GM12878 (cell line): ENCODE data around the gene NEO1. TPM values are rescaled to one million over a fixed set of nuclear protein-coding genes. Genes with fewer than 3 reads are reported as not detected.

ENCODE experiments used
- ATAC-seq: fragments of 200-7000 bp; cut with Tn5 transposase; 3 replicates; pipeline ENCODE4 v1.9.1; 2020; ENCODE audit warnings: mild to moderate bottlenecking, moderate library complexity
- BruUV-seq: library from RNA; stranded (reverse); fragments of 400-500 nt; replicated peaks from 2 replicates; lab custom pipeline; 2021; lab: Mats Ljungman, UMichigan
- CTCF ChIA-PET: fragments of 300-600 bp; sonication (Branson Sonifier 250); formaldehyde crosslinking; extraction: SDS; loops from one replicate; lab custom pipeline; 2021; ENCODE audit warnings: inconsistent platforms; lab: Yijun Ruan, JAX
- POLR2A ChIA-PET: fragments of 350-600 bp; formaldehyde crosslinking; extraction: SDS; loops from one replicate; lab custom pipeline; 2021; ENCODE audit warnings: inconsistent platforms; lab: Charles Lee
- RAD21 ChIA-PET: fragments of 300-600 bp; sonication (Branson Sonifier 250); formaldehyde crosslinking; loops from one replicate; lab custom pipeline; 2023; ENCODE audit warnings: antibody characterized with exemption; ENCODE audit not compliant: unreplicated experiment; lab: Charles Lee
- SMC1A ChIA-PET: fragments of 300-600 bp; sonication (Branson Sonifier 250); formaldehyde crosslinking; loops from one replicate; lab custom pipeline; 2023; ENCODE audit not compliant: unreplicated experiment, uncharacterized antibody; lab: Charles Lee
- DNase-seq: peaks from one replicate; pipeline ENCODE4 v3.0.0-alpha.2; 2011; ENCODE audit warnings: low read depth, low spot score
- FAIRE-seq: peaks from 3 replicates; lab custom pipeline; 2011; peaks lifted over from hg19 to GRCh38; lab: Jason Lieb, UNC
- H2AFZ ChIP-seq: 2 replicates; pipeline ENCODE4 v1.6.0; 2011; ENCODE audit warnings: low read depth, low read length, control low read depth; ENCODE audit not compliant: control insufficient read depth
- H3K27ac ChIP-seq: 2 replicates; pipeline ENCODE4 v1.5.1; 2011; ENCODE audit warnings: control low read depth; ENCODE audit not compliant: control insufficient read depth, insufficient read depth
- H3K27me3 ChIP-seq, 2 experiments: replicated peaks in 1 of 2; 2 replicates each; pipeline versions ENCODE4 v1.6.0 to v1.6.1; 2011; ENCODE audit warnings: low read length in 1 of 2; ENCODE audit not compliant: control insufficient read depth in 2 of 2, insufficient read depth in 2 of 2
- H3K36me3 ChIP-seq, 2 experiments: 2 replicates each; pipeline ENCODE4 v1.5.1; 2011; ENCODE audit warnings: low read length in 1 of 2; ENCODE audit not compliant: control insufficient read depth in 2 of 2, insufficient read depth in 2 of 2
- H3K4me1 ChIP-seq: 2 replicates; pipeline ENCODE4 v1.6.1; 2011; ENCODE audit warnings: mild to moderate bottlenecking, low read length, moderate library complexity, mixed read lengths; ENCODE audit not compliant: control insufficient read depth, insufficient read depth
- H3K4me2 ChIP-seq: 2 replicates; pipeline ENCODE4 v1.6.0; 2011; ENCODE audit warnings: control low read depth; ENCODE audit not compliant: control insufficient read depth, insufficient read depth
- H3K4me3 ChIP-seq: fragments of 200-600 bp; sonication (generic); 2 replicates; pipeline ENCODE4 v1.5.1; 2016
- H3K79me2 ChIP-seq: 2 replicates; pipeline ENCODE4 v1.6.0; 2011; ENCODE audit warnings: low read length; ENCODE audit not compliant: control insufficient read depth, insufficient read depth
- H3K9ac ChIP-seq: 2 replicates; pipeline ENCODE4 v1.8.0; 2011; ENCODE audit warnings: low read length, control low read depth, mixed read lengths; ENCODE audit not compliant: control insufficient read depth, insufficient read depth
- H3K9me3 ChIP-seq: replicated peaks from 3 replicates; pipeline ENCODE4 v1.5.1; 2011; ENCODE audit warnings: mild to moderate bottlenecking, low read length; ENCODE audit not compliant: control insufficient read depth, insufficient read depth
- H4K20me1 ChIP-seq: 2 replicates; pipeline ENCODE4 v1.6.0; 2011; ENCODE audit not compliant: control insufficient read depth, insufficient read depth
- BACH1 ChIP-seq: fragments of 450-650 bp; IDR thresholded peaks from 2 replicates; pipeline ENCODE4 v1.6.1; 2017; ENCODE audit warnings: mild to moderate bottlenecking, borderline replicate concordance
- EGR1 ChIP-seq, 2 experiments: IDR thresholded peaks; 1 replicate in 1 of 2; 2 replicates in 1 of 2; pipeline ENCODE4 v1.6.1; 2011 to 2012; ENCODE audit warnings: low read depth in 2 of 2, low read length in 2 of 2, borderline replicate concordance in 1 of 2, mild to moderate bottlenecking in 1 of 2, moderate library complexity in 1 of 2
- SIN3A ChIP-seq: IDR thresholded peaks from 2 replicates; pipeline ENCODE4 v1.6.1; 2012; ENCODE audit warnings: low read depth, low read length, improper control_type of control experiment
- SMAD1 ChIP-seq: fragments of 450-650 bp; IDR thresholded peaks from 2 replicates; pipeline ENCODE4 v1.6.1; 2018; ENCODE audit warnings: mild to moderate bottlenecking, low read depth; ENCODE audit not compliant: partially characterized antibody
- USF2 ChIP-seq: IDR thresholded peaks from 2 replicates; pipeline ENCODE4 v1.6.1; 2011; ENCODE audit warnings: low read depth, low read length, improper control_type of control experiment, borderline replicate concordance
- YBX1 ChIP-seq: fragments of 450-650 bp; IDR thresholded peaks from 2 replicates; pipeline ENCODE4 v1.6.1; 2016; ENCODE audit warnings: antibody characterized with exemption
- ZNF207 ChIP-seq: fragments of 450-650 bp; IDR thresholded peaks from 2 replicates; pipeline ENCODE4 v1.6.1; 2014; ENCODE audit warnings: antibody characterized with exemption, mild to moderate bottlenecking, borderline replicate concordance
- WGBS: methylation state at CpG from one replicate; pipeline ENCODE4 v1.1.6; 2016; ENCODE audit warnings: low lambda C conversion rate; ENCODE audit not compliant: insufficient replicate concordance, insufficient coverage; ENCODE audit errors: missing lambda C conversion rate; 5-methylcytosine and 5-hydroxymethylcytosine counted together
- in situ Hi-C: fragments of 300-500 bp; cut with MboI; formaldehyde crosslinking; loops from 9 replicates; pipeline ENCODE4 v1.14.3; 2018; ENCODE audit warnings: mixed read lengths
- intact Hi-C: fragments of 100-400 bp; cut with micrococcal nuclease; formaldehyde crosslinking; loops from one replicate; pipeline ENCODE4 v1.14.2; 2022; ENCODE audit not compliant: unreplicated experiment
- polyA plus RNA-seq, 11 experiments: library from polyadenylated mRNA; depleted of rRNA in 4 of 11; unstranded in 6 of 11; stranded (reverse) in 5 of 11; fragments of >200 nt; fragmentation: Nextera tagmentation in 4 of 11; fragmentation: Illumina TruSeq in 1 of 11; extraction: Ambion mirVana in 4 of 11; extraction: Trizol in 1 of 11; gene quantifications; 1 replicate in 1 of 11; 2 replicates in 10 of 11; pipeline versions ENCODE4 v1.2.1 to v1.2.3, GENCODE V29; 2011 to 2016; ENCODE audit warnings: inconsistent platforms in 2 of 11, missing spikeins in 2 of 11, low read depth in 1 of 11
- total RNA-seq, 4 experiments: library from RNA; depleted of rRNA in 3 of 4; stranded (reverse); fragments of >200 nt in 3 of 4; fragmentation: Illumina TruSeq in 1 of 4; extraction: Trizol in 1 of 4; gene quantifications; 2 replicates each; pipeline versions ENCODE4 v1.2.1 to v1.2.3, GENCODE V29; 2013 to 2021
- TF ChIP-seq, protein P1 (sequence below): fragments of 450-650 bp; IDR thresholded peaks from 2 replicates; pipeline ENCODE4 v1.6.1; 2017; ENCODE audit warnings: low read depth, mild to moderate bottlenecking, moderate library complexity

Gene NEO1
- total and polyA plus RNA-seq, 10 of the 15 experiments (the other 5 are each of a cell fraction or from before 2014, with no cell fraction given): 0.03 to 2.0 (median 0.32) TPM

DNA sequence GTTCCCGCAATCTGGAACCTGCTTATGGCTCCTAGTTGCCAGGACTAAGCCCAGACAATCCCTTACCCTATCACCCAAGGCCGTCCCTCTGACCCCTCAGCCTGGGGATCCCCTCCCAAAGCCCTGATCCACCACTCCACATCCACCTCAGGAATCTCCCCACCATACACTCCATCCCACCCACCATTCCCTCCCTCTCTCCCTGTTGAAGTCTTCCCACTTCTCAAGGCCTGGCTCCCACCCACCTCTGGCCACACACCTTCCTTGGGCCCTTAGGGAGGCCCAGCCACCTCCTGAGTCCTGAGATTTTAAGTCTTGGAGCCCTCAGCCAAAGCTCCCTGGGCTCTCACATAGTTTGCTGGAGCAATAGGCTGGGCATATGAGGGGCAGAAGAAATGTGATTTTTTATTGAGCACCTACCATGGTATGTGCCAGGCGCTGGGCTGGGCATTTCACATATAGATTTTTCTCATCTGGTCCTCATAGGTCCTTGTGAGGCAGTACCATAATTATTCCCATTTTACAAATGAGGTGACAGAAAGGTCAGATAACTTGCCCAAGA lies 268.4 kb downstream of the NEO1 start:
- H3K4me1 ChIP-seq: peaks cover 6% of the 10 kb centered on the region
- H4K20me1 ChIP-seq: no peaks in the 10 kb centered on the region
- H3K27ac ChIP-seq: no peak overlapping the region
- 44% methylated on average over 3 of the region's 3 CpGs for WGBS
- no peak overlapping the region for H3K4me3 ChIP-seq
- BruUV-seq: no TSS peak
- H3K79me2 ChIP-seq: no peaks in the 10 kb centered on the region
- no peaks in the 10 kb centered on the region for H3K36me3 ChIP-seq
- RAD21 ChIA-PET: no interaction called here
- POLR2A ChIA-PET: no interaction called here
- TF ChIP-seq EGR1 (IDR thresholded peaks at IDR 0.05; ENCODE audit: borderline replicate concordance in 1 of 2, low read depth in 2 of 2, low read length in 2 of 2) (no peak), ZNF207 (no peak), USF2 (no peak), YBX1 (no peak), SMAD1 (no peak), SIN3A (no peak), BACH1 (no peak)
- TF ChIP-seq, protein P1, sequence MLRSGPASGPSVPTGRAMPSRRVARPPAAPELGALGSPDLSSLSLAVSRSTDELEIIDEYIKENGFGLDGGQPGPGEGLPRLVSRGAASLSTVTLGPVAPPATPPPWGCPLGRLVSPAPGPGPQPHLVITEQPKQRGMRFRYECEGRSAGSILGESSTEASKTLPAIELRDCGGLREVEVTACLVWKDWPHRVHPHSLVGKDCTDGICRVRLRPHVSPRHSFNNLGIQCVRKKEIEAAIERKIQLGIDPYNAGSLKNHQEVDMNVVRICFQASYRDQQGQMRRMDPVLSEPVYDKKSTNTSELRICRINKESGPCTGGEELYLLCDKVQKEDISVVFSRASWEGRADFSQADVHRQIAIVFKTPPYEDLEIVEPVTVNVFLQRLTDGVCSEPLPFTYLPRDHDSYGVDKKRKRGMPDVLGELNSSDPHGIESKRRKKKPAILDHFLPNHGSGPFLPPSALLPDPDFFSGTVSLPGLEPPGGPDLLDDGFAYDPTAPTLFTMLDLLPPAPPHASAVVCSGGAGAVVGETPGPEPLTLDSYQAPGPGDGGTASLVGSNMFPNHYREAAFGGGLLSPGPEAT: no peak
- TF ChIP-seq, all 136 proteins: peak for 0
- ATAC-seq (no peak), FAIRE-seq (no peak), DNase-seq (no peak)
- no peaks in the 10 kb centered on the region for H3K27me3 ChIP-seq
- no peaks in the 10 kb centered on the region for H3K9me3 ChIP-seq
- in situ Hi-C loops: no loop called here
- intact Hi-C loops: no loop called here
- no peak overlapping the region for H3K9ac ChIP-seq
- no peak overlapping the region for H2AFZ ChIP-seq
- no peak overlapping the region for H3K4me2 ChIP-seq
- CTCF ChIA-PET: no interaction called here
- SMC1A ChIA-PET: no interaction called here
